ENCODE results near the gene CTNNA1.

DNA sequence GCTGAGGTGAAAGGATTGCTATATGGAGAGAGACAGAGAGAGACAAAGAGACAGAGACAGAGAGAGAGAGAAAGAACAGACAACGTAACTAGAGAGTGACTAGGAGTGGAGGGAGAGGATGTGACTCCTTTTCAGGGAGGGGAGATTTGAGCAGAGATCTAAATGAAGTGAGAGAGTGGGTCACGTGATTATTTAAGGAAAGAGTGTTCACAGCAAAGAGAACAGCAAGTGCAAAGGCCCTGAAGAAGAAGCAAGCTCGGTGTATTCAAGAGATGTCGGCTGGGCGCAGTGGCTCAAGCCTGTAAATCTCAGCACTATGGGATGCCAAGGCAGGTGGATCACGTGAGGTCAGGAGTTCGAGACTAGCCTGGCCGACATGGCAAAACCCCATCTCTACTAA, 40.9 kb upstream of the CTNNA1 start:
- TF ChIP-seq, protein P1, sequence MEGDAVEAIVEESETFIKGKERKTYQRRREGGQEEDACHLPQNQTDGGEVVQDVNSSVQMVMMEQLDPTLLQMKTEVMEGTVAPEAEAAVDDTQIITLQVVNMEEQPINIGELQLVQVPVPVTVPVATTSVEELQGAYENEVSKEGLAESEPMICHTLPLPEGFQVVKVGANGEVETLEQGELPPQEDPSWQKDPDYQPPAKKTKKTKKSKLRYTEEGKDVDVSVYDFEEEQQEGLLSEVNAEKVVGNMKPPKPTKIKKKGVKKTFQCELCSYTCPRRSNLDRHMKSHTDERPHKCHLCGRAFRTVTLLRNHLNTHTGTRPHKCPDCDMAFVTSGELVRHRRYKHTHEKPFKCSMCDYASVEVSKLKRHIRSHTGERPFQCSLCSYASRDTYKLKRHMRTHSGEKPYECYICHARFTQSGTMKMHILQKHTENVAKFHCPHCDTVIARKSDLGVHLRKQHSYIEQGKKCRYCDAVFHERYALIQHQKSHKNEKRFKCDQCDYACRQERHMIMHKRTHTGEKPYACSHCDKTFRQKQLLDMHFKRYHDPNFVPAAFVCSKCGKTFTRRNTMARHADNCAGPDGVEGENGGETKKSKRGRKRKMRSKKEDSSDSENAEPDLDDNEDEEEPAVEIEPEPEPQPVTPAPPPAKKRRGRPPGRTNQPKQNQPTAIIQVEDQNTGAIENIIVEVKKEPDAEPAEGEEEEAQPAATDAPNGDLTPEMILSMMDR (IDR thresholded peaks at IDR 0.05) = no peak
- TF ChIP-seq POLR2A (IDR thresholded peaks at IDR 0.05) (no peak), POLR2AphosphoS5 (IDR thresholded peaks at IDR 0.05; ENCODE audit: insufficient read depth in 1 of 2, low read depth in 1 of 2) (no peak)
